HepG2 (cell line): ENCODE data around the gene KLHDC2. TPM values are rescaled to one million over a fixed set of nuclear protein-coding genes. Genes with fewer than 3 reads are reported as not detected.
"Not testable (repeated sequence)": the region's sequence is repeated elsewhere in the genome, so short reads cannot be mapped to it uniquely, and the experiment has no call there.

ENCODE experiments used
- ATAC-seq: fragments of 200-7000 bp; cut with Tn5 transposase; 3 replicates; pipeline ENCODE4 v1.9.1; 2020; ENCODE audit warnings: mild to moderate bottlenecking, moderate library complexity
- BruUV-seq: library from RNA; stranded (reverse); fragments of 400-500 nt; replicated peaks from 2 replicates; lab custom pipeline; 2021; lab: Mats Ljungman, UMichigan
- CTCF ChIA-PET: fragments of 300-600 bp; formaldehyde crosslinking; extraction: SDS; loops from one replicate; lab custom pipeline; 2021; ENCODE audit warnings: low total read pairs, inconsistent platforms, low intra/inter-chr PET ratio; lab: Yijun Ruan, JAX
- POLR2A ChIA-PET: fragments of 350-600 bp; sonication (Branson Sonifier 250); formaldehyde crosslinking; loops from one replicate; lab custom pipeline; 2020; ENCODE audit warnings: antibody characterized with exemption, inconsistent platforms; lab: Yijun Ruan, JAX
- DNase-seq: peaks from one replicate; pipeline ENCODE4 v3.0.0-alpha.2; 2015; ENCODE audit warnings: low spot score
- FAIRE-seq: peaks from 3 replicates; lab custom pipeline; 2011; peaks lifted over from hg19 to GRCh38; lab: Jason Lieb, UNC
- H2AFZ ChIP-seq: one replicate; pipeline ENCODE4 v1.6.1; 2011; ENCODE audit warnings: low read length, inconsistent platforms
- H3K27ac ChIP-seq: fragments of 300-600 bp; 3 replicates; pipeline ENCODE4 v1.8.0; 2011; ENCODE audit warnings: mixed run types, mild to moderate bottlenecking, mixed read lengths, low read length, inconsistent platforms; ENCODE audit not compliant: insufficient read depth; ENCODE audit errors: extremely low read length
- H3K27me3 ChIP-seq, 2 experiments: fragments of 200-600 bp in 1 of 2; 2 replicates in 1 of 2; 3 replicates in 1 of 2; pipeline versions ENCODE4 v1.6.0 to v1.8.0; 2011; ENCODE audit warnings: low read length in 2 of 2, mild to moderate bottlenecking in 2 of 2, moderate library complexity in 2 of 2, inconsistent platforms in 1 of 2; ENCODE audit not compliant: insufficient read depth in 2 of 2, control insufficient read depth in 1 of 2
- H3K36me3 ChIP-seq, 2 experiments: fragments of 200-600 bp in 1 of 2; replicated peaks in 1 of 2; 2 replicates in 1 of 2; 3 replicates in 1 of 2; pipeline versions ENCODE4 v1.5.1 to v1.8.0; 2011; ENCODE audit warnings: low read length in 2 of 2, inconsistent platforms in 1 of 2; ENCODE audit not compliant: insufficient read depth in 2 of 2, control insufficient read depth in 1 of 2
- H3K4me1 ChIP-seq: 2 replicates; pipeline ENCODE4 v1.5.1; 2012; ENCODE audit warnings: low read length, inconsistent platforms; ENCODE audit not compliant: insufficient read depth
- H3K4me2 ChIP-seq: 2 replicates; pipeline ENCODE4 v1.6.0; 2011; ENCODE audit warnings: low read depth, low read length, inconsistent platforms
- H3K4me3 ChIP-seq, 3 experiments: fragments of 200-600 bp in 1 of 3; sonication (generic), shearing (Covaris generic) in 1 of 3; replicated peaks in 1 of 3; 2 replicates each; pipeline ENCODE4 v1.5.1; 2011 to 2016; ENCODE audit warnings: low read length in 3 of 3, inconsistent platforms in 2 of 3, low read depth in 2 of 3, mild to moderate bottlenecking in 2 of 3, control low read depth in 1 of 3, mixed read lengths in 1 of 3; ENCODE audit not compliant: insufficient read depth in 1 of 3
- H3K79me2 ChIP-seq: one replicate; pipeline ENCODE4 v1.6.1; 2011; ENCODE audit warnings: low read length, inconsistent platforms; ENCODE audit not compliant: insufficient read depth
- H3K9ac ChIP-seq: 2 replicates; pipeline ENCODE4 v1.6.0; 2011; ENCODE audit warnings: mild to moderate bottlenecking, low read depth, low read length, inconsistent platforms; ENCODE audit not compliant: insufficient read depth
- H3K9me3 ChIP-seq: 2 replicates; pipeline ENCODE4 v1.5.1; 2012; ENCODE audit warnings: mild to moderate bottlenecking, low read length
- H4K20me1 ChIP-seq: 2 replicates; pipeline ENCODE4 v1.6.0; 2011; ENCODE audit warnings: inconsistent platforms, mild to moderate bottlenecking, low read length, moderate library complexity; ENCODE audit not compliant: insufficient read depth
- AKAP8 ChIP-seq: sonication (generic); formaldehyde crosslinking; IDR thresholded peaks from 2 replicates; pipeline ENCODE4 v1.5.1; 2020; ENCODE audit warnings: mild to moderate bottlenecking, missing genetic modification reagents
- NR1H2 ChIP-seq: sonication (generic); formaldehyde crosslinking; IDR thresholded peaks from 2 replicates; pipeline ENCODE4 v1.8.1; 2022; ENCODE audit warnings: low read depth, missing genetic modification reagents, borderline replicate concordance
- RBAK ChIP-seq: sonication (generic); formaldehyde crosslinking; IDR thresholded peaks from 2 replicates; pipeline ENCODE4 v1.5.1; 2020; ENCODE audit warnings: mild to moderate bottlenecking, missing genetic modification reagents
- TOE1 ChIP-seq: sonication (generic); formaldehyde crosslinking; IDR thresholded peaks from 2 replicates; pipeline ENCODE4 v1.4.0; 2020; ENCODE audit warnings: mild to moderate bottlenecking, missing genetic modification reagents
- ZC3H13 ChIP-seq: sonication (generic); formaldehyde crosslinking; IDR thresholded peaks from 2 replicates; pipeline ENCODE4 v1.8.1; 2023; ENCODE audit warnings: mild to moderate bottlenecking, missing genetic modification reagents, moderate library complexity
- ZNF350 ChIP-seq: sonication (generic); formaldehyde crosslinking; IDR thresholded peaks from 2 replicates; pipeline ENCODE4 v1.4.0; 2020; ENCODE audit warnings: mild to moderate bottlenecking, low read depth, missing genetic modification reagents, borderline replicate concordance
- WGBS: methylation state at CpG from one replicate; pipeline ENCODE4 v1.1.6; 2017; ENCODE audit warnings: low lambda C conversion rate; 5-methylcytosine and 5-hydroxymethylcytosine counted together
- in situ Hi-C: cut with HindIII; loops from 2 replicates; pipeline ENCODE4 v1.10.0; 2017; ENCODE audit warnings: low pct_unique_long_range_greater_than_20kb; ENCODE audit not compliant: extremely low pct_ligation_motif_present
- intact Hi-C: fragments of 100-400 bp; cut with micrococcal nuclease; formaldehyde crosslinking; loops from one replicate; pipeline ENCODE4 v1.10.0; 2022; ENCODE audit not compliant: unreplicated experiment
- polyA plus RNA-seq, 8 experiments: library from polyadenylated mRNA; depleted of rRNA in 3 of 8; stranded (reverse) in 7 of 8; unstranded in 1 of 8; fragments of >200 nt; fragmentation: Illumina TruSeq in 4 of 8; extraction: Trizol in 4 of 8; gene quantifications; 2 replicates each; pipeline versions ENCODE4 v1.2.1 to v1.2.3, GENCODE V29; 2011 to 2016; ENCODE audit warnings: low read depth in 4 of 8, missing spikeins in 1 of 8, mixed read lengths in 1 of 8; ENCODE audit not compliant: insufficient read depth in 1 of 8
- total RNA-seq, 5 experiments: library from RNA; depleted of rRNA; stranded (reverse); fragments of >200 nt; fragmentation: Illumina TruSeq; extraction: Trizol; gene quantifications; 2 replicates each; pipeline ENCODE4 v1.2.3, GENCODE V29; 2016; ENCODE audit warnings: low read depth in 1 of 5
- TF ChIP-seq, protein P1 (sequence below): IDR thresholded peaks from 2 replicates; pipeline ENCODE4 v1.6.1; 2016; ENCODE audit warnings: low read depth, borderline replicate concordance

Gene KLHDC2
- total and polyA plus RNA-seq, 2 of the 13 experiments (the other 11 are each of a cell fraction or from before 2014, with no cell fraction given) = 95.5 to 170 TPM

DNA sequence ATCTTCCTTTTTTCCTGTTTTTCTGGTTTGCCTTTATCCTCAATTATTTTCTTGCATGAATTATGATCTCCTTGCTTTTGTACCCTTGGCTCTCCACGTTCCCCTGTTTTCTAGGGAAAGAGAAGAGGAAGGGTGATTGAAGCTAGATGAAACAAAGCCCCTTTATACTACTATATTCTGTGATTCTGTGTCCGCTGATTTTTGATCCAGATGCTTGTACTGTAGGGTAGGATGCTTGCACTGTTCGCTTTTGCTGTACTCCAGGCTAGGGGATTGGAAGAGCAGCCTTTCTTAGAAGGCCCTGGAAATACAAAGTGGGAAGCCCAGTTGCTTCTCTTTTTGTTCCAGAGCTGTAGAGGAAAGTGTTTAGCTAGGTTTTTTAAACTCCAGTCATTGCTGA lies 35.1 kb upstream of the KLHDC2 start:
- H3K4me1 ChIP-seq = no peaks in the 10 kb centered on the region
- ATAC-seq = no peak
- ChIA-PET POLR2A (interaction anchor here (0.6 kb wide), 1 partner anchor 12 kb away, joined by 3 read pairs; no protein-coding TSS in a partner anchor), CTCF (no interaction called here)
- no peak overlapping the region for H3K27ac ChIP-seq
- H3K4me3 ChIP-seq = no peak overlapping the region
- no peaks in the 10 kb centered on the region for H3K36me3 ChIP-seq
- no peaks in the 10 kb centered on the region for H4K20me1 ChIP-seq
- intact Hi-C loops = no loop called here
- no peak for DNase-seq
- H3K9ac ChIP-seq = no peak overlapping the region
- TF ChIP-seq NR1H2 (CRISPR knock-in tag) = no peak
- TF ChIP-seq TOE1 (CRISPR knock-in tag) = no peak
- no peak for TF ChIP-seq ZC3H13 (CRISPR knock-in tag)
- no peak for TF ChIP-seq ZNF350 (CRISPR knock-in tag)
- no TSS peak for BruUV-seq
- in situ Hi-C loops = no loop called here
- WGBS = 55% methylated on average over 3 of the region's 3 CpGs
- H2AFZ ChIP-seq = no peak overlapping the region
- no peaks in the 10 kb centered on the region for H3K9me3 ChIP-seq
- H3K4me2 ChIP-seq = no peak overlapping the region
- H3K79me2 ChIP-seq = no peaks in the 10 kb centered on the region
- FAIRE-seq = no peak
- no peaks in the 10 kb centered on the region for H3K27me3 ChIP-seq

DNA sequence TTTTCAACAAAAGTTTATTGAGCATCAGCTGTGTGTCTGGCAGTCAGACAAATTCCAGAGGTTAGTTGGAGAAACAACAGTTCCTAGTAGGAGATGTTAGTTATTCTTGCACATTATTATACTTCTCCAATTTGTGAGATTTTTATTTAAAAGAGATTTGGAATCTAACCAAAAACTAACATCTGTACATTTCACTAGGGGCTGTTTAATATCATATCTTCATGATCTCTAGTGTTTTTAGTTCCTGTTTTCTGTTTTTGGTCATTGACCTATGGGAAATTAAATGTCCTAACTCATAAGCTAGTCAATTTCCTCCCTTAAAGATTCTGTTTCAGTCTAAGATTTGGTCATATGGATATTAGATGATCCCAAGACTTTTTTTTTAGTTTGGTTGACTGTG lies 34.1 kb upstream of the KLHDC2 start:
- no peaks in the 10 kb centered on the region for H3K36me3 ChIP-seq
- no peaks in the 10 kb centered on the region for H3K9me3 ChIP-seq
- intact Hi-C loops = no loop called here
- TF ChIP-seq AKAP8 (CRISPR knock-in tag) (no peak), RBAK (CRISPR knock-in tag) (no peak)
- TF ChIP-seq, protein P1, sequence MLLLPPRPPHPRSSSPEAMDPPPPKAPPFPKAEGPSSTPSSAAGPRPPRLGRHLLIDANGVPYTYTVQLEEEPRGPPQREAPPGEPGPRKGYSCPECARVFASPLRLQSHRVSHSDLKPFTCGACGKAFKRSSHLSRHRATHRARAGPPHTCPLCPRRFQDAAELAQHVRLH (CRISPR knock-in tag) = no peak
- H3K9ac ChIP-seq = no peak overlapping the region
- H3K27ac ChIP-seq = no peak overlapping the region
- H3K4me1 ChIP-seq = no peaks in the 10 kb centered on the region
- H3K27me3 ChIP-seq = no peaks in the 10 kb centered on the region
- ATAC-seq (no peak), DNase-seq (no peak), FAIRE-seq (no peak)
- no peaks in the 10 kb centered on the region for H3K79me2 ChIP-seq
- POLR2A ChIA-PET = no interaction called here
- no peak overlapping the region for H3K4me3 ChIP-seq
- no peak overlapping the region for H3K4me2 ChIP-seq
- H2AFZ ChIP-seq = no peak overlapping the region
- no peaks in the 10 kb centered on the region for H4K20me1 ChIP-seq
- in situ Hi-C loops = no loop called here
- BruUV-seq = no TSS peak
- CTCF ChIA-PET = no interaction called here

DNA sequence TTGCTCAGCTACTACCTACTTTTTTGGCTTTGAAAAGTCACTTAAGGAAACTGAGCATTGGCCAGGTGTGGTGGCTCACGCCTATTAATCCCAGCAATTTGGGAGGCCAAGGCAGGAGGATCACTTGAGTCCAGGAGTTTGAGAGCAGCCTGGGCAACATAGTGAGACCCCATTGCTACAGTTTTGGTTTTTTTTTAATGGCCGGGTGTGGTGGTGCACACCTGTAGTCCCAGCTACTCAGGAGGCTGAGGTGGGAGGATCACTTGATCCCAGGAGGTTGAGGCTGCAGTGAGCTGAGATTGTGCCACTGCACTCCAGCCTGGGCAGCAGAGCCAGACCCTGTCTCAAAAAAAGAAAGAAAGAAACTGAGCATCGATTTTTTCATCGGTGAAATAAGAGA lies 32.3 kb upstream of the KLHDC2 start:
- CTCF ChIA-PET = not testable (repeated sequence)

More for the DNA sequence above, 32.3 kb upstream of the KLHDC2 start:
- H3K4me2 ChIP-seq, BruUV-seq, H3K4me3 ChIP-seq, H3K4me1 ChIP-seq, H3K27ac ChIP-seq, H3K27me3 ChIP-seq, DNase-seq, intact Hi-C loops, H2AFZ ChIP-seq, H3K36me3 ChIP-seq, POLR2A ChIA-PET, H4K20me1 ChIP-seq, H3K9me3 ChIP-seq, H3K9ac ChIP-seq, H3K79me2 ChIP-seq, FAIRE-seq, ATAC-seq, in situ Hi-C loops: not testable (repeated sequence)
- WGBS = 68% methylated on average over 4 of the region's 4 CpGs
